Nephron (organoid): ENCODE measurements around the gene POU6F2.

Experiments
- H3K27ac Mint-ChIP-seq, 3 experiments: 2 replicates each; pipeline ENCODE4 v1.8.0; 2020; ENCODE audit warnings: mixed read lengths in 3 of 3, mild to moderate bottlenecking in 2 of 3, moderate library complexity in 1 of 3
- H3K27me3 Mint-ChIP-seq: 2 replicates; pipeline ENCODE4 v1.8.0; 2021; ENCODE audit warnings: low read depth, mild to moderate bottlenecking, moderate library complexity, mixed read lengths
- H3K36me3 Mint-ChIP-seq: 2 replicates; pipeline ENCODE4 v1.8.0; 2020; ENCODE audit warnings: low read depth, mixed read lengths
- H3K4me1 Mint-ChIP-seq: 2 replicates; pipeline ENCODE4 v1.8.0; 2020; ENCODE audit warnings: mixed read lengths
- H3K4me3 Mint-ChIP-seq, 3 experiments: 2 replicates each; pipeline ENCODE4 v1.8.0; 2020; ENCODE audit warnings: mild to moderate bottlenecking in 3 of 3, mixed read lengths in 3 of 3, moderate library complexity in 2 of 3
- H3K9me3 Mint-ChIP-seq: 2 replicates; pipeline ENCODE4 v1.8.0; 2020; ENCODE audit warnings: mixed read lengths
- TF ChIP-seq, protein P1 (sequence below), 3 experiments: fragments of 200-600 bp; sonication (generic); IDR thresholded peaks; one replicate each; pipeline ENCODE4 v1.5.0; 2021; ENCODE audit warnings: antibody characterized with exemption in 3 of 3; ENCODE audit not compliant: unreplicated experiment in 3 of 3

Gene POU6F2

DNA sequence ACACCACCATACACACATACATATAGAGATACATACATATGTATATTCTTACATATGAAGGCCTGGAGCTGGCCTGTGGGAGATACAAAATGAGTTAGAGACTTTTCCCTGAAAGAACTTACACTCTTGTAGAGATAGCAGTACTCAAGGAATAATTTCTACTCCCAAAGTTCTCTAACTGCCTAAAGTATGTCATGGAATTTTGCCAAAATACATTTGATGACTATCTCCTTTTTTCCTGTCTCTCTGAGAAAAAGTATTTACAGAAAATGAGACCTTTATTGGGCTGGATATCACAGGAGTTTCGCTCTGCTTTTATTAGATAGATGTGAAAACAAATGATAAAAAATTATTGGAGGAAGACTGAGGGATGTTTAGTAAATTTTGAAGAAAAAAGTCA is 220.1 kb downstream of the POU6F2 start:
- Mint-ChIP-seq H3K36me3 (no peaks in the 10 kb centered on the region), H3K4me3 (no peak overlapping the region), H3K27ac (no peak overlapping the region), H3K27me3 (peaks cover 5% of the 10 kb centered on the region), H3K4me1 (peaks cover 4% of the 10 kb centered on the region), H3K9me3 (no peaks in the 10 kb centered on the region)
- TF ChIP-seq, protein P1, sequence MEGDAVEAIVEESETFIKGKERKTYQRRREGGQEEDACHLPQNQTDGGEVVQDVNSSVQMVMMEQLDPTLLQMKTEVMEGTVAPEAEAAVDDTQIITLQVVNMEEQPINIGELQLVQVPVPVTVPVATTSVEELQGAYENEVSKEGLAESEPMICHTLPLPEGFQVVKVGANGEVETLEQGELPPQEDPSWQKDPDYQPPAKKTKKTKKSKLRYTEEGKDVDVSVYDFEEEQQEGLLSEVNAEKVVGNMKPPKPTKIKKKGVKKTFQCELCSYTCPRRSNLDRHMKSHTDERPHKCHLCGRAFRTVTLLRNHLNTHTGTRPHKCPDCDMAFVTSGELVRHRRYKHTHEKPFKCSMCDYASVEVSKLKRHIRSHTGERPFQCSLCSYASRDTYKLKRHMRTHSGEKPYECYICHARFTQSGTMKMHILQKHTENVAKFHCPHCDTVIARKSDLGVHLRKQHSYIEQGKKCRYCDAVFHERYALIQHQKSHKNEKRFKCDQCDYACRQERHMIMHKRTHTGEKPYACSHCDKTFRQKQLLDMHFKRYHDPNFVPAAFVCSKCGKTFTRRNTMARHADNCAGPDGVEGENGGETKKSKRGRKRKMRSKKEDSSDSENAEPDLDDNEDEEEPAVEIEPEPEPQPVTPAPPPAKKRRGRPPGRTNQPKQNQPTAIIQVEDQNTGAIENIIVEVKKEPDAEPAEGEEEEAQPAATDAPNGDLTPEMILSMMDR (IDR thresholded peaks at IDR 0.05; ENCODE audit: unreplicated experiment in 3 of 3), result no peak

DNA sequence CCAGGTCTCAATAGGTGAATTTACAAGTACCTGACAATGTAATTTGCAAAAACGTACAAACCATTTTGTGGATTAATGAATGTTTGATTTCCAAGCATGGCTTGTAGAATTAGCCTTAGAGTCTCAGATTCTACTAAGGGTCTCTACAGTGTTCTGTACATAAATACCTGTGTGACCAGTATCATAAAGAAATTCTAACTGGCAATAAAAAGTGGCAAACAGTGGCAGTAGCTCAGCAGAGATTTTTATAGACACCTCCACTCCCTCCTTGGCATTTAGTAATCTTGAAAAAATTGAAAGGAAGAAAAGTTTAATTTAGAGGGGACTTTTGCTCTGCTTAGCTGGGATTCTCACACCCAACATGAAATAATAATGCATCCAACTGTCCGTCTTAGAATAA is 220.8 kb downstream of the POU6F2 start:
- no peak overlapping the region for H3K27ac Mint-ChIP-seq
- no peaks in the 10 kb centered on the region for H3K36me3 Mint-ChIP-seq
- H3K4me3 Mint-ChIP-seq, result no peak overlapping the region
- no peaks in the 10 kb centered on the region for H3K9me3 Mint-ChIP-seq
- TF ChIP-seq, protein P1 (IDR thresholded peaks at IDR 0.05; ENCODE audit: unreplicated experiment in 3 of 3), result no peak
- peaks cover 4% of the 10 kb centered on the region for H3K4me1 Mint-ChIP-seq
- H3K27me3 Mint-ChIP-seq, result peaks cover 3% of the 10 kb centered on the region

DNA sequence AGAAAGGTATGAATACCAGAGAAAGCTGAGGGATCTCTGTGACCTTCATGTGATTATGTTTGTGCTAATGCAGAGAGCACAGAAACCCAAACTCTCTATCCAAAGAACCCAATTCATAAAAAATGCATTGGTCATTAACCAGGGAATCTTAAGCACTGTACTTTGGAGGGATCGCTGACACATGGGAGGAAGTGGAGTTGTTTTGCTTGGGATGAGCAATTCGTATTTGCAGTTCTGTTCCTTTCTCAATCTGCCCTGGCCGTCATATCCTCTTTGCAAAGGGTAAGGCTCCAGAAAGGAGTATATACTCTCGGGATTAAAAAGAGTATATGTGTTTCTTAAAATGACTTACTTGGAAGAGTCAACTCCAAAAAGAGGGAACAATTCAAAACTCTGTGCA is 221.3 kb downstream of the POU6F2 start:
- TF ChIP-seq, protein P1 (IDR thresholded peaks at IDR 0.05; ENCODE audit: unreplicated experiment in 3 of 3), result no peak
- Mint-ChIP-seq H3K4me1 (peaks cover 4% of the 10 kb centered on the region), H3K27ac (no peak overlapping the region), H3K27me3 (peaks cover 3% of the 10 kb centered on the region), H3K4me3 (no peak overlapping the region), H3K9me3 (no peaks in the 10 kb centered on the region), H3K36me3 (no peaks in the 10 kb centered on the region)

DNA sequence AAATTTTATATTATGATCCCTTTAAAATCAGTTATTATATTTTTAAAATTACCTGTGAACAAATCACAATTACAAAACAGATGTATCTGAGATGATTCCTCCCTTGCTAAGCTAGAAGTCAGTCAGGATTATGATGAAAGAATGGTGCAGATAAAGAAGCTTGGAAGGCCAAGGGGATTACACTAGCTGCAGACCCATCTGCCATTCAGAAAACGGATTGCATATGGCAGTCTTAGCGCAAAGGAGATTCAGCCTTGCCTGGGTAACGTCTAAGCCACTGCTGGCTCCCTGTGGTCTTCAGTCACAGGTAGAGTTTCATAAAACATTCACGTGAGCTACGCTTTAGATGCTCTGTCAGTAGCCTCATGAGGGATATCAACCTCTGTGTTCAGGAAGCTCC is 222.2 kb downstream of the POU6F2 start:
- Mint-ChIP-seq H3K27me3 (peaks cover 3% of the 10 kb centered on the region), H3K9me3 (no peaks in the 10 kb centered on the region), H3K4me1 (peaks cover 4% of the 10 kb centered on the region), H3K4me3 (no peak overlapping the region), H3K27ac (no peak overlapping the region), H3K36me3 (no peaks in the 10 kb centered on the region)
- TF ChIP-seq, protein P1 (IDR thresholded peaks at IDR 0.05; ENCODE audit: unreplicated experiment in 3 of 3), result no peak

DNA sequence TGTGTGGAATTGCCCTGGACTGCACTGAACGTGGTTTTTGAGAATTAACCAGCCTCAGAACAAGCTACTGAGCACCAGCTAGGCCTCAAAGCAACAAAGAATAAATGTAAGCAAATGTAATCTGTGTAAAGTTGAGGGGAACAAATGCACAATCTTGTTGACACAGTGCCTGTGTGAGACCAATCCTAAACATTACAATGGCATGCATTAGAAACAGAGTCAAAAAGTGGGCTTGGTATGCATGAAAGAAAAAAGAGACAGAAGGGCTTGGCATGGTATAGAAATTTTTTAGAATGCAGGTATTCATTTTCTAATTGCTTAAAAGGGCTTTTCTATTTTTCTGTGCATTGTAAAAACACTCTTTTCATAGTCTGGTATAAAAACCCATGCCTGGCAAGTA is 224.3 kb downstream of the POU6F2 start:
- H3K36me3 Mint-ChIP-seq, result no peaks in the 10 kb centered on the region
- no peak overlapping the region for H3K27ac Mint-ChIP-seq
- no peak overlapping the region for H3K4me3 Mint-ChIP-seq
- H3K4me1 Mint-ChIP-seq, result peaks cover 4% of the 10 kb centered on the region
- peaks cover 3% of the 10 kb centered on the region for H3K27me3 Mint-ChIP-seq
- no peaks in the 10 kb centered on the region for H3K9me3 Mint-ChIP-seq
- TF ChIP-seq, protein P1 (IDR thresholded peaks at IDR 0.05; ENCODE audit: unreplicated experiment in 3 of 3), result no peak

DNA sequence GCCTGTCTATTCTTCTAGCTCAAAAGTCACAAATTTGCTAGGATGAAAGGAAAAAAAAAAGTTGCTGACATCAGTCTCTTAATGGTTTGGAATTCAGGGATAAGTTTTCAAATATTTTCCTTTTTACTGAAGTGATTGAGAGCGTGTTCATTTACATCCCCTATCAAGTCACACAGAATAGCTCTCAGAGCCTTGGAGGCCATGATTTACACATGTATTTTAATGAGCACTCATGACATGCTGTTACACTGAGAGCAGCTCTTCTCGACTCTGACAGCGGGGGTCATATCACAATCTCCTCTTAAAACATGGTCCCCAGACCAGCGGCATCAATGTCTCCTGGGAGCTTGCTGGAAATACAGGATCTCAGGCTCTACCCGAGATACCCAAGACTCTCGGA is 232.7 kb downstream of the POU6F2 start:
- Mint-ChIP-seq H3K9me3 (no peaks in the 10 kb centered on the region), H3K27ac (peak overlapping the region in 1 of 3 experiments; percentile 48), H3K27me3 (no peaks in the 10 kb centered on the region), H3K4me1 (no peaks in the 10 kb centered on the region), H3K4me3 (no peak overlapping the region), H3K36me3 (no peaks in the 10 kb centered on the region)
- TF ChIP-seq, protein P1 (IDR thresholded peaks at IDR 0.05; ENCODE audit: unreplicated experiment in 3 of 3), result no peak
